Right lobe of liver (tissue), 6 donors: ENCODE results near the gene TFF1. TPM values are rescaled to one million over a fixed set of nuclear protein-coding genes. Genes with fewer than 3 reads are reported as not detected.

Experiments
- ATAC-seq, 4 donors: fragments of 200-7000 bp; cut with Tn5 transposase; one replicate each; pipeline ENCODE4 v1.9.1; 2020; ENCODE audit warnings: mild to moderate bottlenecking in 4 of 4, moderate library complexity in 4 of 4
- DNase-seq, 3 donors: peaks; one replicate each; pipeline ENCODE4 v3.0.0-alpha.2; 2020
- H3K27ac ChIP-seq, 3 donors: fragments of 200-600 bp; one replicate each; pipeline ENCODE4 v1.8.0; 2022
- H3K27me3 ChIP-seq, 2 donors: fragments of 200-600 bp; one replicate each; pipeline ENCODE4 v1.8.0; 2022
- H3K36me3 ChIP-seq, 4 donors: fragments of 200-600 bp; sonication (generic) in 1 of 4; one replicate each; pipeline versions ENCODE4 v1.5.1 to v1.8.0; 2017 to 2022; ENCODE audit warnings: control low read depth in 1 of 4
- H3K4me1 ChIP-seq, 4 donors: fragments of 200-600 bp; sonication (generic) in 1 of 4; one replicate each; pipeline versions ENCODE4 v1.5.1 to v1.8.0; 2017 to 2022; ENCODE audit warnings: control low read depth in 1 of 4
- H3K4me3 ChIP-seq, 3 donors: fragments of 200-600 bp; one replicate each; pipeline ENCODE4 v1.8.0; 2022
- H3K9me3 ChIP-seq, 4 donors: fragments of 200-600 bp; sonication (generic) in 1 of 4; one replicate each; pipeline versions ENCODE4 v1.5.1 to v1.8.0; 2017 to 2022; ENCODE audit warnings: control low read depth in 1 of 4
- POLR2A ChIP-seq: fragments of 450-650 bp; IDR thresholded peaks from one replicate; pipeline ENCODE4 v1.6.1; 2017; ENCODE audit warnings: antibody characterized with exemption, mild to moderate bottlenecking
- WGBS: methylation state at CpG from one replicate; pipeline ENCODE4 v1.1.6; 2018; ENCODE audit warnings: low coverage, low lambda C conversion rate; ENCODE audit not compliant: insufficient coverage; ENCODE audit errors: missing lambda C conversion rate; 5-methylcytosine and 5-hydroxymethylcytosine counted together
- intact Hi-C, 2 donors: fragments of 100-400 bp; cut with DNase I; formaldehyde crosslinking; loops; one replicate each; pipeline versions ENCODE4 v1.11.2 to v1.14.1; 2022
- total RNA-seq, 6 experiments: library from RNA; depleted of rRNA in 2 of 6; stranded (reverse); fragments of >200 nt in 2 of 6; fragmentation: NEBNext Ultra II Directional in 3 of 6; extraction: Animal tissue kit (Norgen Biotek cat#: 25700) in 3 of 6; gene quantifications; one replicate each; pipeline versions ENCODE4 v1.1.0 to v1.2.4, GENCODE V29; 2016 to 2023
- TF ChIP-seq, protein P1 (sequence below), 4 donors: fragments of 200-600 bp in 3 of 4; fragments of 450-650 bp in 1 of 4; IDR thresholded peaks; one replicate each; pipeline versions ENCODE4 v1.5.1 to v1.8.0; 2016 to 2022; ENCODE audit warnings: antibody characterized with exemption in 4 of 4, mild to moderate bottlenecking in 2 of 4
- donor health status: DM: no; HTN: yes; CAD: no.
- donor health status: DM: no; HTN: no; CAD: no.
- donor health status: DM: no; HTN: no; CAD: no.
- donor health status: DM: no; HTN: yes; CAD: no.
- donor health status: DM: no; HTN: yes; CAD: no.

TFF1 gene
- total RNA-seq, 6 experiments from 2014 or later = not detected

DNA sequence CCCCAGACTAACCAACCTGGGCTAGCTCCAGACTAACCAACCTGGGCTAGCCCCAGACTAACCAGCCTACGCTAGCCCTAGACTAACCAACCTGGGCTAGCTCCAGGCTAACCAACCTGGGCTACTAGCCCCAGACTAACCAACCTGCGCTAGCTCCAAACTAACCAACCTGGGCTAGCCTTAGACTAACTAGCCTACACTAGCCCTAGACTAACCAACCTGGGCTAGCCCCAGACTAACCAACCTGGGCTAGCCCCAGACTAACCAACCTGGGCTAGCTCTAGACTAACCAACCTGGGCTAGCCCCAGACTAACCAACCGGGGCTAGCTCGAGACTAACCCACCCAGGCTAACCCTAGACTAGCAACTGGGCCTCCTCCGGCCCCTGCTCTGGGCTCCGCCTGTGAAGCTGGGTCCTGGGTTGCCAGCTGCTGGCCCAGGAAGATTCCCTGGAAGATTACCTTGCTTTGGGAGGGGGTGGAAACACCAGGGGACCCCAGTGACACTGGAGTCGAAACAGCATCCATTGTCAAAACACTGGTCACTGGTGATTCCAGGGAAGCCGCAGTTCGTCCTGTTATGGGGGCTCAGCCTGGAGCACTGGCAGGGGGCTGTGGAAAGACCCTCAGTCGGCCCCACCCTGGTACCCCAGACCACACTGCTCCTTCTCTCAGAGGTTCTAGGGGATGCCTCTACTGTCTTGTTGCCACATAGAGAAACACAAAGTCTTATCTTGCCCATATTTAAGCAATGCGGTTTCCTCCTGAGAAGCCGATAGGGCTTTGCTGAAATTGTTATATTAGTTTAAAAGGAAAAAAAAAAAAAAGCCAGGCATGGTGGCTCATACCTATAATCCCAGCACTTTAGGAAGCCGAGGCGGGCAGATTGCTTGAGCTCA lies 16.7 kb downstream of the TFF1 start:
- intact Hi-C loops = no loop called here

DNA sequence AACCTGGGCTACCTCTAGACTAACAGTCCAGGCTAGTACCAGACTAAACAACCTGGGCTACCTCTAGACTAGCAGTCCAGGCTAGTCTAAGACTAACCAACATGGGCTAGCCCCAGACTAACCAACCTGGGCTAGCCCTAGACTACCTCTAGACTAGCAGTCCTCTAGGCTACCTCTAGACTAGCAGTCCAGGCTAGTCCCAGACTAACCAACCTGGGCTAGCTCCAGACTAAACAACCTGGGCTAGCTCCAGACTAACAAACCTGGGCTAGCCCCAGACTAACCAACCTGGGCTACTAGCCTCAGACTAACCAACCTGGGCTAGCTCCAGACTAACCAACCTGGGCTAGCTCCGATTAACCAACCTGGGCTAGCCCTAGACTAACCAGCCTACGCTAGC lies 17.6 kb downstream of the TFF1 start:
- Histone ChIP-seq H3K36me3 (no peaks in the 10 kb centered on the region), H3K4me3 (no peak overlapping the region), H3K9me3 (no peaks in the 10 kb centered on the region), H3K27ac (no peak overlapping the region), H3K27me3 (no peaks in the 10 kb centered on the region), H3K4me1 (no peaks in the 10 kb centered on the region)
- intact Hi-C loops = no loop called here
- TF ChIP-seq, protein P1, sequence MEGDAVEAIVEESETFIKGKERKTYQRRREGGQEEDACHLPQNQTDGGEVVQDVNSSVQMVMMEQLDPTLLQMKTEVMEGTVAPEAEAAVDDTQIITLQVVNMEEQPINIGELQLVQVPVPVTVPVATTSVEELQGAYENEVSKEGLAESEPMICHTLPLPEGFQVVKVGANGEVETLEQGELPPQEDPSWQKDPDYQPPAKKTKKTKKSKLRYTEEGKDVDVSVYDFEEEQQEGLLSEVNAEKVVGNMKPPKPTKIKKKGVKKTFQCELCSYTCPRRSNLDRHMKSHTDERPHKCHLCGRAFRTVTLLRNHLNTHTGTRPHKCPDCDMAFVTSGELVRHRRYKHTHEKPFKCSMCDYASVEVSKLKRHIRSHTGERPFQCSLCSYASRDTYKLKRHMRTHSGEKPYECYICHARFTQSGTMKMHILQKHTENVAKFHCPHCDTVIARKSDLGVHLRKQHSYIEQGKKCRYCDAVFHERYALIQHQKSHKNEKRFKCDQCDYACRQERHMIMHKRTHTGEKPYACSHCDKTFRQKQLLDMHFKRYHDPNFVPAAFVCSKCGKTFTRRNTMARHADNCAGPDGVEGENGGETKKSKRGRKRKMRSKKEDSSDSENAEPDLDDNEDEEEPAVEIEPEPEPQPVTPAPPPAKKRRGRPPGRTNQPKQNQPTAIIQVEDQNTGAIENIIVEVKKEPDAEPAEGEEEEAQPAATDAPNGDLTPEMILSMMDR (IDR thresholded peaks at IDR 0.05) = no peak
- TF ChIP-seq POLR2A = no peak
- peak in 1 of 3 donors; percentile 5 for DNase-seq
- WGBS = no CpG with 5 or more reads among the region's 2 CpGs
- no peak for ATAC-seq

More for the DNA sequence above, 16.7 kb downstream of the TFF1 start:
- Histone ChIP-seq H3K27me3 (no peaks in the 10 kb centered on the region), H3K27ac (no peak overlapping the region), H3K4me1 (no peaks in the 10 kb centered on the region), H3K9me3 (no peaks in the 10 kb centered on the region), H3K36me3 (no peaks in the 10 kb centered on the region), H3K4me3 (no peak overlapping the region)
- ATAC-seq (no peak), DNase-seq (peak in 1 of 3 donors; percentile 22)
- 35% methylated on average over 5 of the region's 14 CpGs for WGBS
- TF ChIP-seq, protein P1 (IDR thresholded peaks at IDR 0.05) = no peak
- TF ChIP-seq POLR2A = no peak

DNA sequence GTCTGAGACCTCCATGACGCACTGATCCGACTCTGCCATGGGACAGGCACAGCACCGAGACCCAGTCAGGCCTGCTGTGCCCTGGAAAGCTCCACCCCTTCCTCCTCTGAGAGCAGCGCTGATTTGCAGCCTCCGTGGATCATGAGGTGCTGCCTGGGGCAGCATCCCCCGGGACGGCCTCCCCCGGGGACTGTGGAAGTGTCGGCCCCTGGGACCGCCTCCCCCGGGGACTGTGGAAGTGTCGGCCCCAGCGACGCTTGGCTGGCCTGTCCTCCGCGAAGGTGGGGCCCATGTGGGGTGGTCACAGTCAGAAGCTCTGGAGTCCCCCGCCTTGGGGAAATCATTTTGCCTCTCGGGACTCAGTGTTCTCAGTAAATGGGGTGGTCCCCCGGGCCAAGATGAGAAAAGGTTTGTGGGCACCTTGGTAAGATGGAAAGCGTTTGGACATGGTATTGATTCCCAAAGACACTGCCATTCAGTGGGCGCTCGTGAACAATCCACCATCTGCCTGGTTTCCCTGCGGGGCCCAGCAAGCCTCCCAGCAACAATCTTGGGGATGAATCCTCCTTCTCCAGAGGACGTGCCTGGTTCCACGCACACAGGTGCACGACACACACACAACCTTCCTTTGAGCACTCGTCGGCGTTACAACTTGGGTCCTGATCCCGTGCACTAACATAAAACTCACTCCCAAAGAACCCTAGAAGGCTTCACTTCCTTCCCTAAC lies 18.6 kb downstream of the TFF1 start:
- H3K36me3 ChIP-seq = no peaks in the 10 kb centered on the region
- no peaks in the 10 kb centered on the region for H3K9me3 ChIP-seq
- TF ChIP-seq, protein P1 (IDR thresholded peaks at IDR 0.05) = no peak
- no peak for TF ChIP-seq POLR2A
- no peak overlapping the region for H3K4me3 ChIP-seq
- no peaks in the 10 kb centered on the region for H3K4me1 ChIP-seq
- 100% methylated on average over 1 of the region's 30 CpGs for WGBS
- intact Hi-C loops = no loop called here
- no peaks in the 10 kb centered on the region for H3K27me3 ChIP-seq
- H3K27ac ChIP-seq = no peak overlapping the region
- DNase-seq (peak in 1 of 3 donors; percentile 24), ATAC-seq (no peak)

DNA sequence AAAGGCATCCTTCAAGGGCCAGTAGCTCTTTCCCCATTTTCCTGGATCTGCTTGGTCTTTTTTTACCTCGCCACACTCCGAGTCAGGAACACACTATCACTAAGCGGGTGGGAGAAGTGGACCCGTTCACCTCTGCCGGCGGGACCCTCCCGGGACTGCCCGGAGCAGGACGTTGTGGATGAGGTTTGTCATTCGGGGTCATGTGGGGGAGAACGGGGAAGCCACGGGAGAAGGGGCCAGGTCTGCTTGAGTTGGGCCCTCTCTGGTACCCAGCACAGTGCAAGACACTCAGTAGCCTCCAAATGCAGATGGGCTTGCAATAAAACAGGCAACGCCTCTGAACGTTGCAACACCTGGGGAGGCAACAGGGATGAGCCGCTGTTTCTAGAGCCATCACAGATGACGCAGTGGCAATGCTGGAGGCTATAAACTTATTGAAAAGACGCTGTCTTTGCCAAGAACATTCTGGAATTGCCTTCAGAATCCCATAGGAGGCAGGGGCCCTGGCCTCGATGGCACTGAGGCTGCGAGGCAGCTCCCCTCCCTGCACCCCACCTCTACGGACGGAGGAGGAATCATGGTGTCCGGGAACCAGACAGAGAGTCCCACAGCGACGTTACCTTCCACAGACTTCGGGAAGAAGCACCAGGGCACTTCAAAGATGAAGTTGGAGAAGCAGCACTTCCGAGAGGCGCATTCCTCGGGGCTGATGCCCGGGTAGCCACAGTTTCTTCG lies 19.3 kb downstream of the TFF1 start:
- ATAC-seq (no peak), DNase-seq (peak in 1 of 3 donors; percentile 24)
- Histone ChIP-seq H3K4me3 (no peak overlapping the region), H3K27me3 (no peaks in the 10 kb centered on the region), H3K4me1 (no peaks in the 10 kb centered on the region), H3K9me3 (no peaks in the 10 kb centered on the region), H3K36me3 (no peaks in the 10 kb centered on the region), H3K27ac (no peak overlapping the region)
- no peak for TF ChIP-seq POLR2A
- TF ChIP-seq, protein P1 (IDR thresholded peaks at IDR 0.05) = no peak
- intact Hi-C loops = no loop called here
- 63% methylated on average over 4 of the region's 30 CpGs for WGBS
